Fibroblast of mammary gland (primary cell): ENCODE results near the gene CST6.
"Not testable (repeated sequence)": the region's sequence is repeated elsewhere in the genome, so short reads cannot be mapped to it uniquely, and the experiment has no call there.

Experiments used
- DNase-seq: peaks from one replicate; pipeline ENCODE4 v3.0.0-alpha.2; 2010; ENCODE audit warnings: low read depth
- H3K4me3 ChIP-seq: 2 replicates; pipeline ENCODE4 v1.5.1; 2011; ENCODE audit warnings: low read depth, mild to moderate bottlenecking, low read length, moderate library complexity; ENCODE audit not compliant: control insufficient read depth
- CTCF ChIP-seq: conservative IDR thresholded peaks from 2 replicates; pipeline ENCODE4 v1.5.1; 2011; ENCODE audit warnings: low read depth, low read length, inconsistent platforms; ENCODE audit not compliant: control insufficient read depth, insufficient read depth

Gene CST6

GRCh38 chr11:66004186-66004585, 7.6 kb upstream of the CST6 start:
- H3K4me3 ChIP-seq, result no peak overlapping the region
- TF ChIP-seq CTCF, result no peak
- no peak for DNase-seq

GRCh38 chr11:66006134-66006890, 5.5 kb upstream of the CST6 start:
- no peak for DNase-seq
- TF ChIP-seq CTCF, result no peak
- H3K4me3 ChIP-seq, result no peak overlapping the region

- no peak overlapping the region for H3K4me3 ChIP-seq
- TF ChIP-seq CTCF, result no peak
- DNase-seq, result no peak
These were observed 5.0 kb upstream of the CST6 start for GRCh38 chr11:66006891-66007176.

GRCh38 chr11:66007201-66007634, 4.6 kb upstream of the CST6 start:
- no peak overlapping the region for H3K4me3 ChIP-seq
- no peak for TF ChIP-seq CTCF
- DNase-seq, result no peak

- H3K4me3 ChIP-seq, result no peak overlapping the region
- DNase-seq, result no peak
- no peak for TF ChIP-seq CTCF
These were observed 3.7 kb upstream of the CST6 start for GRCh38 chr11:66008095-66008467.

GRCh38 chr11:66008468-66009101, 3.2 kb upstream of the CST6 start:
- TF ChIP-seq CTCF, result no peak
- H3K4me3 ChIP-seq, result no peak overlapping the region
- DNase-seq, result no peak

GRCh38 chr11:66010036-66010435, 1.8 kb upstream of the CST6 start:
- DNase-seq, H3K4me3 ChIP-seq: not testable (repeated sequence)
